ENCODE data around the gene FBXL3.
"Not testable (repeated sequence)": the region's sequence is repeated elsewhere in the genome, so short reads cannot be mapped to it uniquely, and the experiment has no call there.

The FBXL3 gene

DNA sequence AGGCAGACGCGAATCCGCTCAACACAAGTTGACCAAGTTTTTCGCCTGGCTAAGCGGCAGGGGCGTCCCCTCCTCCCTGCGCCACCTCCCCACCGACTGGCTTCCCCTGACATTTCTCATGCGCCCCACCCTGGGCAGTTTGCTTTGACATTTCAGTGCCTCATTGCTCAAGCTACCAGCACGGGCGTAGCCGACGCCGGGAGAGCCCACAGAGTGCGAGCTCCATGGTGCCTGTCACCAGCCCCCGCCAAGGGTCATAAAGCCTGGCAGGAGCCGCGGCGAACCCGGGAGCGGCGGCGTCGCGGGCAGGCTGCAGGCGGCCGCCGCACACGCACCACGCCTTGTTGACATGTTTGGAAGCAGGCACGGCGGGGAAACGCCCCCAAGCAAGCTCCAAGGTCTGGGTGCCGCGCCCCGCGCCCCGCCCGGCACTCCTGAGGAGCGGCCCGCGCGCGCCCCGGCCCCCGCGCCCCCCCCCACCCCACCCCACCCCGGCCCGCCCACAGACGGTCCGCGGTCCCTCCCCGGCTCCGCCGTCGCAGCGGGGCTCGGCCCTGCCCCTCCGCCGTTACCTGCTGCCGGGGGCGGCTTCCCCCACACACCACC lies 601 bp downstream of the FBXL3 start:
- peak; percentile 61 for DNase-seq (ENCODE audit: low read depth)

DNA sequence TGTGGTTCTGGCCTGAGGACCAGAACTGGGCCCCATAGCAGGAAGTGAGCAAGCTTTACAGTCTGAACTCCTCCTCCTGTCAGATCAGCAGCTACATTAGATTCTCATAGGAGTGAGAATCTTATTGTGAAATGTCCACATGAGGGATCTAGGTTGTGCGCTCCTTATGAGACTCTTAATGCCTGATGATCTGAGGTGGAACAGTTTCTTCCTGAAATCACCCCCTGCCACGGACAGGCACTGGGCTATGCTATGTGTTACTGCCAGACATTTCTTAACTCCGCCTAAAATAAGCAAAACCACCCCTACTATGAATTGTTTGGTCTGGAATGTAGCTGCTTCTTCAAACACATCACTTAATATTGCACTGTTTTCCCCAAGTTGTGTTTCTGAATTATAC lies 4.6 kb downstream of the FBXL3 start:
- DNase-seq (ENCODE audit: low read depth), result peak; percentile 96

DNA sequence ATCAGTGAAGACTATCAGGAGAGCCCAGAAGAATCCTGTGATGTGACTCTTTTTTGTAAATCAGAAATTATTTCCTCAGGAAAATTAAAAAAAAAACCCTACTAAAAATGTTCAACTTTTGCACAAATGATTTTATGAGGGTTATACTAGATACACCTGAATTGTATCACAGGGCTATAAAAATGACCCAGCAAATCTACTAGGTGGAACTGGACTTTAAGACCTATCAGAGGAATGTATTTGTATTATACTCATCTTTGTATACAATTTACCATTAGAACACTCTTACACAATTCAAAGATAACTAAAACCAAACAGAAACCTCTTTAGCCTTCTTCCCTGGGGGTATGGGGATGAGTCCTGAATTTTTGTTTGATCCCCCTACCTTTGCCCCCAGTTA lies 7.2 kb downstream of the FBXL3 start:
- DNase-seq (ENCODE audit: low read depth), result no peak

DNA sequence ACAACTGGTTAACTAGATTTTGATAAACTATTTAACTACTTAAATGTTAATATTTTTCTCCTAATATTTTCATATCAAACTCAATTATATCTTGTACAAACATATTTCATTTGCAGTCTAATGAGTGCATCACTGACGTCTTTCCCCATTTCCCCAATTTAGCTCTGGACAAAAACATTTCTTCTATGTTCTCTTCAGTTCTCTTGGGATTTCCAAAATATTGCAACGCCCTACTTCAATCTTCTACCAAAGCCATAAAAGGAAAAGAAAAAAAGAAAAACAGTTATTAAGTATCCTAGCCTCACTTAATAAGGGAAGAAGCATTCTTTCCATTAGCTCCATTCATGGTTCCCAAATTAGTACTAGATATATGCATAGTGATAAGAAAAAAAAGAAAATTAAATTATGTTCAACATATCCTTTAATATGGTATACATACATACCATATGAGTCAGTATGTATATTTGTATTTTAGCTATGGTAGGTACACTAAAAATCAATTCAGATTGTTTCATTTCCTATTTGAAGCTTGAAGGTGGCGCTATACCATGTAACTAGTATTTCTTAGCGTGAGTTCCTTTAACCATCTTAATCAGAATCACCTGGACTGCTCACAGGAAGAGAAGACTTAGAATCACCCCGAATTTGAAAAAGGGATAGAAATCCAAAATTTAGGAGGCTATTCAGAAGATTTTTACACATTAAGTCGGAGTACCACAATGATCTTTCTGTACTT lies 9.9 kb downstream of the FBXL3 start:
- no peak for DNase-seq (ENCODE audit: low read depth)

DNA sequence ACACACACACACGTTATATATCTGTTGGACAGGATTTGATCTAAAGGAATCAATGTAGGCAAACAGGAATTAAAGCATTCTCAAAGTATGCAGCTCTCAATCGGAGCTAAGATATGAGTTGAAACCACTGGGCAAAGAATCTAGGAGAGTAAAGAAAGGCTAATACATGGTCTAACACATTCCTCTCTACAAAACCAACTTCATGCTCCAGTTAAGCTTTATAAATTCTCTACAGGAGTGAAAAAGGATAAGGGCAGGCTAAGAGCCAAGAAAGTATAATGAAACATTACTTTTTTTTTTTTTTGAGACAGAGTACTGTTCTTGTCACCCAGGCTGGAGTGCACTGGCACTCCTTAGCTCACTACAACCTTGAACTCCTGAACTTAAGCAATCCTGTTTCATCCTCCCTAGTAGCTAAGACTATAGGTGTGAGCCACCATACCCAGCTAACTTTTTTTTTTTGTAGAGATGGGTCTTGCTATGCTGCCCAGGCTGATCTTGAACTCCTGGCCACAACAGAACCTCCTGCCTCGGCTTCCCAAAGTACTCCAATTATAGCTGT lies 10.6 kb downstream of the FBXL3 start:
- DNase-seq (ENCODE audit: low read depth), result no peak

DNA sequence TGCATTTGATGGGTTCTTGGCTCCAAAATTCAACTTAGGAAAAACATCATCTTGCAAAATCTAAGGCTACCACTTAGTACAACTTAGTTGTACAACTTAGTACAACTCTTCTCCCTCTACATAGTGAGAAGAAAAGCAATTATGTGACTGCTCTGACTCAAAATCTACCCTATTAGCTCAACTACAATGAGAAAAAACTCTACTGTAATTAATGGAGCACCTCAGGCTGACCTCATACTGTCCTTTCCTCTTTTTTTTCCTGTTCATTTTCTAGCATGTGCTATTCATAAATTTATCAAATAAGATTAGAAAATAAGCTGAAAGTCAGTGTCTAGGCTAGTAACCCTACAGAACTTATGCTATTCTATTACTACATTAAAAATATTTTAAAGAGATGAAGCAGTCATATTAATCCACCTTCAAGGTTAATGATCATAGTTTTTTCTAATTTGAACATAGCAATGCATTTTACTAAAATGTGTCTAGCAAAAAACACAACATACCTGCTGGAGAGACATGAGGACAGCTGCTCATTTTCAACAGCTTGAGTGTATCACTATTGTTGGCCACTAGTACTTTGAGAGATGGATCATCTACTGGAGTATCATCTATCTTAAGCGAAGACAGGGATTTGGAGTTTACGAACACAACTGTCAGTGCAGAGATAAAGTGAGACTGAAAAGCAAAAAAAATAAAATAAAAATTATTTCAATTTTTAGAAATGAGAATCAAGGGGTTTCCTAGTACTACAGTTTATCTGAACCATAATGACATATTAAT lies 11.9 kb downstream of the FBXL3 start:
- DNase-seq (ENCODE audit: low read depth), result no peak

DNA sequence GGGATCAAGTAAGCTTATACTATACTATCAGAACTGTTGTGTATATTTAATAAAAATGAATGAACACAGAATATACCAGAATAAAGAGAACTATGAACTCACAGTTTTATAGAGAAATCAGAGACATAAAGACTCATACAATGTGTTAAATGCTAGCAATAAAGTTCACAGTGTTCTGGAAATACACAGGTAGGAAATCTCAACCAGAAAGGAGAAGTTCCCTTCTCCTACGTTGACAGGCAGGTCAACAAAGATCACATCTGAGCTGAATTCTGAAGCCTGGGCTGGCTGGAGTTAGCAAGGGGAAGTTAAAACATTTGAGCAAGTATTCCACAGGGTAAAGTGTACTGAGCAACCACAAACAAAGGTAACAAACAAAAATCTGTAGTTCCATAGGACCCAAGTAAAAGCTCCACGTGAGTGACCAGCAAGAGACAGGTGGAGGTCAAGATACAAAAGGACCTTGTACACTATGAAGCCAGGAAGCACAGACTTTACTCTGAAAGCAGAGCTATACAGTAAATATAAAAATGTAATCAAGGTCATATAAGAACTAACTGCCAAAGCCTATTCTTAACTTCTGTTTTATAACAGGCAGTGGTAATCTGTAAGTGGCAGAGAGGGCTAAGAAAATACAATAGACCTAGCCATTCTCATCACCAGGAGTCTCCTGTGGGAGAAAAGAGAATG lies 13.0 kb downstream of the FBXL3 start:
- DNase-seq (ENCODE audit: low read depth), result no peak

DNA sequence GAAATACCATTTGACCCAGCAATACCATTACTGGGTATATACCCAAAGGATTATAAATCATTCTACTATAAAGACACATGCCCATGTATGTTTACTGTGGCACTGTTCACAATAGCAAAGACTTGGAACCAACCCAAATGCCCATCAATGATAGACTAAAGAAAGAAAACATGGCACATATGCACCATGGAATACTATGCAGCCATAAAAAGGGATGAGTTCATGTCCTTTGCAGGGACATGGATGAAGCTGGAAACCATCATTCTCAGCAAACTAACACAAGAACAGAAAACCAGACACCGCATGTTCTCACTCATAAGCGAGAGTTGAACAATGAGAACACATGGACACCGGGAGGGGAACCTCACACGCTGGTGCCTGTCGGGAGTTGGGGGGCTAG lies 17.2 kb downstream of the FBXL3 start:
- not testable (repeated sequence) for DNase-seq (ENCODE audit: low read depth)

DNA sequence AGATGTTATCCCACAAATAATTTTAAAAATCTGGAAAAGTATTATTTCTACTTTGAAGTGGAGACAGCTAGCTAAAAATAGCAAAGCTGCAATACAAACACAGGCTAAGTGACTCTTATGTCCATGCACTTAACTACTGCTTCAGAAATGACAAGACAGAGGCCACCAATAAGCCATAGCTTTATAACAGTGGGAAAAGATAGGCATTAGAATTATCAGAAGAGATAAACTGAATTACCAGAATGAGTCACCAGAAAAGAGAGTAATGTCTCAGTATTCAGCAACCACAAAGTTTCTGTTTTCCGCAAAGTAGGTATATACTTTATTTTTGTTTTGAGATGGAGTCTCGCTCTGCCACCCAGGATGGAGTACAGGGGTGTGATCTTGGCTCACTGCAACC lies 17.9 kb downstream of the FBXL3 start:
- peak; percentile 43 for DNase-seq (ENCODE audit: low read depth)

DNA sequence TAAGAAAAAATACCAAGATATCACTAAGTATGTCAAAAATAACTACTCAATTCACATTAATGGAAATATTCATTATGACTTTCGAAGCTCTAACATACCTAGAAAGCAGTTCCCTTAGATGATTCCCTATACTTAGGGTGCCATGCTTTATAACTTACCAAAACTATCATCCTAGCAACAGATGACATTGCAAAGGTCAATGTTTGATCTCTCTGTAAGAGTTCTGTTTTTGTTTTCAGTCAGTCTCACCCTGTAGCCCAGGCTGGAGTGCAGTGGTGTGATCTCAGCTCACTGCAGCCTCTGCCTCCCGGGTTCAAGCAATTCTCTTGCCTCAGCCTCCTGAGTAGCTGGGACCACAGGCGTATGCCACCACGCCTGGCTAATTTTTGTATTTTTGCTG lies 18.6 kb downstream of the FBXL3 start:
- DNase-seq (ENCODE audit: low read depth), result not testable (repeated sequence)

DNA sequence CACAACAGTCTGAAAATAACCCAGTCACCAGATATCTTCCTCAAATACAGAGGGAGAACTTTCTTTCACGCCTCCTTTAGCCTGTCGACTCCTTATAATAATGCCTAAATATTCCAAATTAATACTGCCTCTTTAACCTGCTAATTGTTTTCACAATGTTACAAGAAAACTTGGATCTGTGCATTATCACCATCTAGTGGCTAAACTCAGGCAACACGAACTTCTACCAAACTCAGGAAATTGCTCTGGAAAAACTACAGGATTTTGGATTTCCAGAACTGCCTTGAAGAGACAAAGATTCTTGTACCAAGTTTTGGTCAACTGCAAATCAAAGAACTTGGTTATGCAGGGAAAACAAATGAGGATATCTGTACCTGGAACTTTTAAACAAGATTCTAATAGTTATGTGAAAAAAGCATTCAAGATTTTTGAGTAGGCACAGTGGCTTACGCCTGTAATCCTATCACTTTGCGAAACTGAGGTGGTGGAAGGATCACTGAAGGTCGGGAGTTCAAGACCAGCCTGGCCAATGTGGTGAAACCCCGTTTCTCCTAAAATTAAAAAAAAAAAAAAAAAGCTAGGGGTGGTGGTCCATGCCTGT lies 24.3 kb downstream of the FBXL3 start:
- peak; percentile 44 for DNase-seq (ENCODE audit: low read depth)

DNA sequence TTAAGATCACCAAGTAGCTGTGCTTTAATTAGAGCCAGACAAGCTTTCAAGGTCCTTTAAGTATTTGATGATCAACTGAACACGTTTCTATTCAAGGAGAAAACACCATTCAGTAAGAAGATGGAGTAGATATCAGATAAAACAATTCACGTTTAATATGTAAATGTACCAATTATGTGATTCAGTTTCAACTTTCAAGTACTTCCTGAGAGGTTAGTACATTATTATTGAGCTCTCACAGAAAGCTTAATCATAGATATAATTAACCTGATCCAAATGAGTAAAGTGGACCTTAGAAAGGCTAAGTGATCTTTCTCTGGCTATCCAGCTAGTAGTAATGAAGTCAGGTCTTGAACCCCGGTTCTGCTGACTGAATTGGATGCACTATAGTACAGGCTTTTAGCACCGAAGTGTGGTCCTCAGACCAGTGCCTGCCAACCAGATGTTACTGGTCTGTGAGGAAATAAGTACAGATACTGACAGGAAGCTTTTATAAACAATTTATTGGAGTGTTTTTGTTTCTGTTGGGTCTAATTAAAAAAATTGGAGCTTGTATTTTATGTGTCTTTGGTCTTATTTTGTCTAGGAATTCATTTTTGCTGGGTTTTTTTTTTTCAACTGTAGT lies 24.9 kb downstream of the FBXL3 start:
- no peak for DNase-seq (ENCODE audit: low read depth)

DNA sequence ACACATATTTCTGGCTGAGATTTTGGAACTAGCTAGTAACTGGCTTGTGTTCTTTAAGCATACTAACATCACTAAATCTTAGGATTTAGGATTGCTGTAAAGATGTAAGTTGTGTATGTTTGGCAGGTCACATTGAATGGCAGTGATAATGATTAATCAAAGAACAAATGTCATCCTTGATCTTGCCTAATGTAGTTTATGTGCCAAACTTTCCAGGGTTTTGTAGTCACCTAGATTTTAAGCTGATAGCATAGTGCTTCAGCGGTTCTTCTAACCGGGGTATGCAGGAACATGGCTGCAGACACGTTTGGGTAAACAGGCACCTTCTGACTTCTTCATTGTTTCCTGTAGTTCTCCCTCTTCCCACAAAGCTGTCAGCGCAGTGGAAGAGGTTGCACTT lies 25.4 kb downstream of the FBXL3 start:
- no peak for DNase-seq (ENCODE audit: low read depth)

DNA sequence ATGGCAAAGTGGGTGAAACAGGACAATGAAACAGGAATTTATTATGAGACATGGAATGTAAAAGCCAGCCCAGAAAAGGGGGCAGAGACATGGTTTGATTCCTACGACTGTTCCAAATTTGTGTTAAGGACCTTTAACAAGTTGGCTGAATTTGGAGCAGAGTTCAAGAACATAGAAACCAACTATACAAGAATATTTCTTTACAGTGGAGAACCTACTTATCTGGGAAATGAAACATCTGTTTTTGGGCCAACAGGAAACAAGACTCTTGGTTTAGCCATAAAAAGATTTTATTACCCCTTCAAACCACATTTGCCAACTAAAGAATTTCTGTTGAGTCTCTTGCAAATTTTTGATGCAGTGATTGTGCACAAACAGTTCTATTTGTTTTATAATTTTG lies 26.5 kb downstream of the FBXL3 start:
- DNase-seq (ENCODE audit: low read depth), result no peak

DNA sequence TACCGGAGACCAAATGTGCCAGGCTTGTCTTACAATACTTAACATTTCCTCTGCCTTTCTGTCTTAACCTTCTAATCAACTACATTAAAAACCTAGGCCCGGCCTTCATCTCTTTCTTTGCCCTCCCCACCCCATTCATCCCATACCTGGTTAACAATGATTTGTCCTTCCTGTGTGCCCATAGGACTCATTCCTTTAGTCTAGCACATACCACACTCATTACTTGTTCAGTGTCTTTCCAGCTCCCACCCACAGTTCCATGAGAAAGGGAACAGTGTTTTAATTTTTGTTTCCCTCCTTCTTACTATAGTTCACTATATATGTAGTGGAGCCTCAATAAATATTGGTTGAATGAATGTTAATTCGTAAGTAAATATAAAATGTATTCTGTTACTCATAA lies 32.7 kb downstream of the FBXL3 start:
- no peak for DNase-seq (ENCODE audit: low read depth)

DNA sequence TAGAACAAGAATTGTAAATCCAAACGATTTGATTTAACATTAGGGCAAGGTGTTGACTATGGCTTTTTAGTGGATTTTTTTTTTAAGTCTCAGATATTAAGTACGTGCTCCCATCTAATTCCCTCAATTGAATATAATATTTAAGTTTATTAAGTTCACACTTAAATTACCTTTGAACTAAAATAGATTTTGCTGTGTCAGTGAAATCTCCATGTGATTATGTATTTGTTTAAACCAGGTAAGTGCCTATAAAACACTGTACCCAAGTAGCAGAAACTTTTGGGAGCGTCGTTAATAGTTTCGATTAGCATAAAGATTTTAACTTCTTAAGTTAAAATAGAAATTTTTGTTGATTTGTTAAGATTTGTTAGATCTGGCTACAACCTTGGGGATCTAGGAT lies 33.5 kb downstream of the FBXL3 start:
- DNase-seq (ENCODE audit: low read depth), result no peak

DNA sequence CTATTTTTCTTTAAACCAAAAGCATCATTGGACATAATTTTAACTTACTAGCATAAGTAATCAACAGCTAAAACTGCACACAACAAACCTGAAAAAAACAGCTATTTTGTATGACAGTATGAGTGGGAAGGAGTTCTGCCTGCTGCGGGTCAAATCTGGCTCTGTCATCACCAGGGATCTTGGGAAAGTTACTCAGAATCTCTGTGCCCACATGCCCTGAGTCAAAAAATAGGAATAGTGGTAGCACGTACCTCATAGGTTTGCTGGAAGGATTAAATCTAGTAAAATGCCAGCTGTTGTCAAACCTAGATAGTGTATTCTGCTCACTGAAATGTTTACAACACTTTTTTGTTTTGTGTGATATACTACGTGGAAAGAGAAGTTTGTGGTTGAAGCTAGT lies 33.9 kb downstream of the FBXL3 start:
- peak; percentile 53 for DNase-seq (ENCODE audit: low read depth)

DNA sequence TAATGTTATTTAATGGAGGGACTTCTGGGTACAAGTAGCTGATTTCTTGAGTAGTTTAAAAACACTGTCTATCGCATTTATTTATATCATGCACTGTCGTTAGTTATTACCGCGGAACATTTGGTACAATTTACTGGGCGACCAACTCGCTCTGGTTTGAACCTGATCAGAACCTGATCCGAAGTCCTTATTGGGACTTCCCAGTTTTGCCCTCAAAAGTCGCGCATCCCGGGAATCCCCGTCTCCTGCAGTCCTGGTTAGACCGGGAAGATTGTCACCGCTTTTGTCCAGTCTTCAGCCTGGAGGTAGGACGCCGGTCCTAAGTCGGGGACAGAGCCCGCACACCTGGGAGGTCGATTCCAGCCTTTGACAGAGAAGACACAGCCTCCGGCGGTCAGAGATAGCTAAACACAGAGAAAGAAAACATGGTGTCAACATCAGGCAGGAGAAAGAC lies 34.4 kb downstream of the FBXL3 start:
- peak; percentile 4 for DNase-seq (ENCODE audit: low read depth)

DNA sequence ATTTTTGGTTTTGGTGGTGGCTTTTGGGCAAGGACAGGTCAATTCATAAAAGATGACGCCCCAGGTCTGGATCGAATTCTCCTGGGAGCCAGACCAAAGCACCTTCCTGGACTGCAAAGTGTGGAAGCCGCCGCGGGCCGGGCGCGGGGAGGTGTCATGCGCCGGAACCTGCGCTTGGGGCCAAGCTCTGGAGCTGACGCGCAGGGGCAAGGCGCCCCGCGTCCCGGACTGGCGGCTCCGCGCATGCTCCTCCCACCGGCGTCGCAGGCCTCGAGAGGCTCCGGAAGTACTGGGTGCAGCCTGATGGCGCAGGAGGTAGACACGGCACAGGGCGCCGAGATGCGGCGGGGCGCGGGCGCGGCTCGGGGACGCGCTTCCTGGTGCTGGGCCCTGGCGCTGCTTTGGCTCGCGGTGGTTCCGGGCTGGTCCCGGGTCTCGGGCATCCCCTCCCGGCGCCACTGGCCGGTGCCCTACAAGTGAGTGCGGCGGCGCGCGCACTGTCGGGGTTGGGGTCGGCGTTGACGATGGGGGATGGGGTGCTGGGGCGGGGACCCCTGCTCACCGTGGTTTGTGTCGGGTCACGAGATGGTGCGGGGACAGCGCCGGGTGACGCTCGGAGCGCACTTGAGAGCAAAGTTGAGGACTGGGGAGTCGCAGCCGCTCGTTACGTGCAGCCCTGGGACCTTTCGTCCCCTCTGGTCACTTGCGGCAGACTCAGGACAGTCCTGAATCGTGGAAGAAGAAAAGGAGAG lies 35.0 kb downstream of the FBXL3 start, which contains the start of gene CLN5:
Gene CLN5, plus strand, starts transcription at position 286 of the 752 bp plus-strand sequence. Its CDS starts 18 bp downstream, at position 304.
- peak; percentile 87 for DNase-seq (ENCODE audit: low read depth)

DNA sequence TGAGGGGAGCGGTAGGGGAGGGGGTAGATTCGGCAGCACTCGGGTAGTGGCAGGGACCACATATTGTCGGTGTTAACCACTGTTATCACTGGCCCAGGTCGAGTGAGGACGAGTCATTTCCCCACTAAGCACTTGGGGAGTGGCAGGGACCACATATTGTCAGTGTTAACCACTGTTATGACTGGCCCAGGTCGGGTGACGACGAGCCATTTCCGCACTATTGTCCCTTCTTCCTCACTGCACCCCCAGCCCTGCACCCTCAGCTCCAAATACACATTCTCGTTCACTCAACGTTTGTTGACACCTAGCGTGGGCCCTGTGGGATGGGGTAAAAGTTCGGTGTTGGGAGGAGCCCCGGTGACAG lies 35.5 kb downstream of the FBXL3 start:
- no peak for DNase-seq (ENCODE audit: low read depth)

DNA sequence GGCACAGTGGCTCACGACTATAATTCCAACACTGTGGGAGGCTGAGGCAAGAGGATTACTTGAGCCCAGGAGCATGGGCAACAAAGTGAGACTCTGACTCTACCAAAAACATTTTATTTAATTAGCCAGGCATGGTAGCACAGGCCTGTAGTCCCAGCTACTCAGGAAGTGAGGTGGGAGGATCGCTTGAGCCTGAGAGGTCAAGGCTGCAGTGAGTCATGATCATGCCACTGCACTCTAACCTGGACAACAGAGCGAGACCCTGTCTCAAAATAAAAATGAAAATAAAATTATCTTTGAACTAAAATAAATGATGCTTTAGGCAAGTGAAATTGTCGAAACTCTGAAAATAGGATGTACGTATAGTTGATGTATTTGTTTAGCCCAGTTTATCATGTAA lies 43.3 kb downstream of the FBXL3 start:
- no peak for DNase-seq (ENCODE audit: low read depth)
